ENCODE data around the gene ODC1.
A peak's percentile ranks its signal among the peaks of the same experiment; 100 is the strongest.

ODC1 gene

GRCh38 chr2:10430886-10431622, 17.1 kb downstream of the ODC1 start:
- TF ChIP-seq CTCF (IDR thresholded peaks at IDR 0.05; ENCODE audit: control insufficient read depth, extremely low read depth, insufficient read depth), result no peak
- DNase-seq (ENCODE audit: low read depth), result no peak
- H3K4me3 ChIP-seq (ENCODE audit: low read depth, low read length), result no peak overlapping the region

GRCh38 chr2:10428924-10429323, 19.2 kb downstream of the ODC1 start:
- no peak for TF ChIP-seq CTCF (IDR thresholded peaks at IDR 0.05; ENCODE audit: control insufficient read depth, extremely low read depth, insufficient read depth)
- no peak for DNase-seq (ENCODE audit: low read depth)
- no peak overlapping the region for H3K4me3 ChIP-seq (ENCODE audit: low read depth, low read length)

GRCh38 chr2:10428355-10428754, 19.8 kb downstream of the ODC1 start:
- TF ChIP-seq CTCF (IDR thresholded peaks at IDR 0.05; ENCODE audit: control insufficient read depth, extremely low read depth, insufficient read depth), result no peak
- DNase-seq (ENCODE audit: low read depth), result no peak
- no peak overlapping the region for H3K4me3 ChIP-seq (ENCODE audit: low read depth, low read length)

GRCh38 chr2:10427618-10427949, 20.5 kb downstream of the ODC1 start:
- no peak for TF ChIP-seq CTCF (IDR thresholded peaks at IDR 0.05; ENCODE audit: control insufficient read depth, extremely low read depth, insufficient read depth)
- DNase-seq (ENCODE audit: low read depth), result peak; percentile 63
- no peak overlapping the region for H3K4me3 ChIP-seq (ENCODE audit: low read depth, low read length)

GRCh38 chr2:10426726-10427617, 21.2 kb downstream of the ODC1 start:
- no peak for DNase-seq (ENCODE audit: low read depth)
- H3K4me3 ChIP-seq (ENCODE audit: low read depth, low read length), result no peak overlapping the region
- no peak for TF ChIP-seq CTCF (IDR thresholded peaks at IDR 0.05; ENCODE audit: control insufficient read depth, extremely low read depth, insufficient read depth)

- TF ChIP-seq CTCF (IDR thresholded peaks at IDR 0.05; ENCODE audit: control insufficient read depth, extremely low read depth, insufficient read depth), result no peak
- no peak overlapping the region for H3K4me3 ChIP-seq (ENCODE audit: low read depth, low read length)
Measured at GRCh38 chr2:10425699-10426098, 22.4 kb downstream of the ODC1 start.

More at GRCh38 chr2:10425699-10426098, 22.4 kb downstream of the ODC1 start:
- no peak for DNase-seq (ENCODE audit: low read depth)
